ENCODE data around the gene ADGRD1. TPM values are rescaled to one million over a fixed set of nuclear protein-coding genes. Genes with fewer than 3 reads are reported as not detected.
A peak's percentile ranks its signal among the peaks of the same experiment; 100 is the strongest.

The ADGRD1 gene
- total and polyA plus RNA-seq, 4 donors = 2.1 to 97.6 (median 31.0) TPM

- intact Hi-C loops (cut with DNase I) = no loop called here
- Histone ChIP-seq H3K4me3 (ENCODE audit: low read length in 2 of 2) (no peak overlapping the region), H3K27ac (ENCODE audit: low read depth in 1 of 2, low read length in 2 of 2) (no peak overlapping the region), H3K4me1 (ENCODE audit: control insufficient read depth in 1 of 2, insufficient read depth in 2 of 2, low read length in 2 of 2) (no peaks in the 10 kb centered on the region), H3K27me3 (ENCODE audit: control insufficient read depth in 1 of 2, insufficient read depth in 2 of 2, low read length in 1 of 2) (no peaks in the 10 kb centered on the region), H3K36me3 (ENCODE audit: control insufficient read depth in 1 of 2, insufficient read depth in 2 of 2, low read length in 1 of 2) (no peaks in the 10 kb centered on the region), H3K9me3 (ENCODE audit: control insufficient read depth, low read length) (no peaks in the 10 kb centered on the region)
- DNase-seq = no peak
- 88 to 90% methylated on average over 19 of the region's 19 CpGs for WGBS, 2 donors
- no peak for ATAC-seq (ENCODE audit: low FRiP score)
Measured at GRCh38 chr12:131135786-131136538, 182.3 kb downstream of the ADGRD1 start.

DNA sequence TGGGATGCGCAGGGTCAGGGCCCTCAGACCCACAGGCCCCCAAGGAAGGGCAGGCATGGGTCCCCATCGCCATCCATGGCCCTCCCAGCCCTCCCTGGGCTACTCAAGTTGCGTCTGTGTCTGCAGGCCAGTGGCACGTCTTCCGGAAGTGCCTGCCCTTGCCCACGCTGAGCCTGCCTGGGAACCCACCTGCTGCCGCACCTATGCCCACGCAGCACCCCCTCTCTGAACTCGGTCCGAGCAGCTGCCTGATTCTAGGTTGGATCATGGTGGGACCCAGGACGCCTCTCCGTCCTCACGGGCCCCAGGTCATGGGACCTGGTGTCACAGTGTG, 182.8 kb downstream of the ADGRD1 start:
- intact Hi-C loops (cut with DNase I) = no loop called here
- Histone ChIP-seq H3K4me1 (ENCODE audit: control insufficient read depth in 1 of 2, insufficient read depth in 2 of 2, low read length in 2 of 2) (no peaks in the 10 kb centered on the region), H3K27ac (ENCODE audit: low read depth in 1 of 2, low read length in 2 of 2) (no peak overlapping the region), H3K4me3 (ENCODE audit: low read length in 2 of 2) (no peak overlapping the region), H3K27me3 (ENCODE audit: control insufficient read depth in 1 of 2, insufficient read depth in 2 of 2, low read length in 1 of 2) (no peaks in the 10 kb centered on the region), H3K36me3 (ENCODE audit: control insufficient read depth in 1 of 2, insufficient read depth in 2 of 2, low read length in 1 of 2) (no peaks in the 10 kb centered on the region), H3K9me3 (ENCODE audit: control insufficient read depth, low read length) (no peaks in the 10 kb centered on the region)
- ATAC-seq (ENCODE audit: low FRiP score) (no peak), DNase-seq (no peak)
- 94 to 96% methylated on average over 13 of the region's 13 CpGs for WGBS, 2 donors

DNA sequence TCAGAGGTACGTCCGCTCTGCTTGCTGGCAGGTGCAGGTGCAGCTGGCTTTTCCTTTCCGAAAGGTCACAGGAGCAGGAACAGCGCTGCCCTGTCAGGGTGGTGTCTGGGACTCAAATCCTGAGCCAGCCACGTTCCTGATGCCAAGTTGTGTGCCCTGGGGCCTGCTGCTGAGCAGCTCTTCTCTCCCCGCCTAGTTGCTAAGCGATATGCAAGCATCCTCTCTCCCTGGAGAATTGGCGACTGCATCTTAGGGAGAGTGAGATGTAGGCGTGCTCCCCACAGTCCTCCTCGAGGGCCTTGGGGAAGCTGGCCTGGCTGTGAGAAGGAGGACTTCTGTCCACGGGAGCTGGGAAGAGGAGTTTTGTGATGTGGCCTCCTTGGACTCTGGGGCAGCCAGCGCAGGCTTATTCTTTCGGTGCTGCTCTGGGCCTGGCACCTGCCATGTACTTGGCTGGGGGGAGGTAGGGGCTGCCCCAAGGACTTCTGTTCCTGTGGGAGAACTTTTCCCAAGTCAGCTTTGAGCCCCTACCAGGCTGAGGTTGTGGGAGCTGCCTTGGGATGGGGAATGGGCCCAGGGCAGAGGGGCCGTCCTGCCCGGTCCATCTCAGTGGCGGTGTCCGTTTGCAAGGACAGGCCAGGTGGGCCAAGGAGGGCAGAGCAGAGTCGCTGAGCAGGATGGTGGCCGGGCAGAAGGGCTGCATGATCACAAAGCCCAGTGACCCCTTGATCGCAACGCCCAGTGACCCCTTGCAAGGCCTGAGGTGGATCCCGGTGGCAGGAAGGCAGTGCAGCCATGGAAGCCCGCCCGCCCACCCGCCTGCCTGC, 183.5 kb downstream of the ADGRD1 start:
- intact Hi-C loops (cut with DNase I) = no loop called here
- no peaks in the 10 kb centered on the region for H3K27me3 ChIP-seq (ENCODE audit: control insufficient read depth in 1 of 2, insufficient read depth in 2 of 2, low read length in 1 of 2)
- H3K27ac ChIP-seq (ENCODE audit: low read depth in 1 of 2, low read length in 2 of 2) = no peak overlapping the region
- no peak for DNase-seq
- H3K4me1 ChIP-seq (ENCODE audit: control insufficient read depth in 1 of 2, insufficient read depth in 2 of 2, low read length in 2 of 2) = no peaks in the 10 kb centered on the region
- H3K4me3 ChIP-seq (ENCODE audit: low read length in 2 of 2) = no peak overlapping the region
- 85 to 89% methylated on average over 25 of the region's 25 CpGs for WGBS, 2 donors
- H3K36me3 ChIP-seq (ENCODE audit: control insufficient read depth in 1 of 2, insufficient read depth in 2 of 2, low read length in 1 of 2) = no peaks in the 10 kb centered on the region
- H3K9me3 ChIP-seq (ENCODE audit: control insufficient read depth, low read length) = no peaks in the 10 kb centered on the region
- no peak for ATAC-seq (ENCODE audit: low FRiP score)

DNA sequence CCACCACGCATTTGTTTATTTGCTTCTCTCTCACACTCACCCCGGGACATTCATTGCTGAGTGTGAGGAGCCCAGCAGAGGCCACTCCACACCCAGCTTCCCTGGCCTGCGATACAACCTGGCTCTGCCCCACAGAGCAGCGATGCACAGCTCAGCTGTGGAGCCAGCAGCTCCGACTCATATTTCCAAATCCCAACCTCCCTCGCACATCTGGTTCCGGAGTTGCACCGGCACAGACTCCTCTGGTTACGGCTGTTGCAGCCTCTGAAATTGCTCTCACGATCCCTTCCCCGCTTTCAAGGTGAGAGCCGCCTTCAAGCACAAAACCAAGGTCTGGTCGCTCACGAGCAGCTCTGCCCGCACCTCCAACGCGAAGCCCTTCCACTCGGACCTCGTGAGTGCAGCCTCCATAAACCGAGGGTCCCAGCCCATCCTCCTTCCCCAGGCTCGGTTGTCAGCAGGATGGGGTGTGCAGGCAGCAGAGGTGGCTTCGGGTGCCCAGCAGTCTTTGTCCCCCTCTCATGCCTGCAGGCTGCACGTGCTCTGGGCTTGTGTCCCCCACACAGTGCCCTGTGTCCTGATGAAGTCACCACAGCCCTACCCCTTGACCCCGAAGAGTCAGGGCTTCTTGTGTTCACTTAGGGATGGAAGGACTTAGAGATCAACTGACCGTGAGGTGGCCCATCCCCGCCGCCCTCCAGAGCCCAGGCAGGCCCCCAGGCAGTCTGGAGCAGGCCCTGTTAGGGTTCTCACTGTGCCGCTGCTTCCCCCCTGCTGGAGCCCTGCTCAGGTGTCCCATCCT, 184.3 kb downstream of the ADGRD1 start:
- H3K27ac ChIP-seq (ENCODE audit: low read depth in 1 of 2, low read length in 2 of 2) = no peak overlapping the region
- ATAC-seq (ENCODE audit: low FRiP score) = no peak
- no peaks in the 10 kb centered on the region for H3K27me3 ChIP-seq (ENCODE audit: control insufficient read depth in 1 of 2, insufficient read depth in 2 of 2, low read length in 1 of 2)
- no peak overlapping the region for H3K4me3 ChIP-seq (ENCODE audit: low read length in 2 of 2)
- no peaks in the 10 kb centered on the region for H3K4me1 ChIP-seq (ENCODE audit: control insufficient read depth in 1 of 2, insufficient read depth in 2 of 2, low read length in 2 of 2)
- H3K9me3 ChIP-seq (ENCODE audit: control insufficient read depth, low read length) = no peaks in the 10 kb centered on the region
- H3K36me3 ChIP-seq (ENCODE audit: control insufficient read depth in 1 of 2, insufficient read depth in 2 of 2, low read length in 1 of 2) = no peaks in the 10 kb centered on the region
- 69 to 79% methylated on average over 28 of the region's 28 CpGs for WGBS, 2 donors
- no peak for DNase-seq
- intact Hi-C loops (cut with DNase I) = no loop called here

DNA sequence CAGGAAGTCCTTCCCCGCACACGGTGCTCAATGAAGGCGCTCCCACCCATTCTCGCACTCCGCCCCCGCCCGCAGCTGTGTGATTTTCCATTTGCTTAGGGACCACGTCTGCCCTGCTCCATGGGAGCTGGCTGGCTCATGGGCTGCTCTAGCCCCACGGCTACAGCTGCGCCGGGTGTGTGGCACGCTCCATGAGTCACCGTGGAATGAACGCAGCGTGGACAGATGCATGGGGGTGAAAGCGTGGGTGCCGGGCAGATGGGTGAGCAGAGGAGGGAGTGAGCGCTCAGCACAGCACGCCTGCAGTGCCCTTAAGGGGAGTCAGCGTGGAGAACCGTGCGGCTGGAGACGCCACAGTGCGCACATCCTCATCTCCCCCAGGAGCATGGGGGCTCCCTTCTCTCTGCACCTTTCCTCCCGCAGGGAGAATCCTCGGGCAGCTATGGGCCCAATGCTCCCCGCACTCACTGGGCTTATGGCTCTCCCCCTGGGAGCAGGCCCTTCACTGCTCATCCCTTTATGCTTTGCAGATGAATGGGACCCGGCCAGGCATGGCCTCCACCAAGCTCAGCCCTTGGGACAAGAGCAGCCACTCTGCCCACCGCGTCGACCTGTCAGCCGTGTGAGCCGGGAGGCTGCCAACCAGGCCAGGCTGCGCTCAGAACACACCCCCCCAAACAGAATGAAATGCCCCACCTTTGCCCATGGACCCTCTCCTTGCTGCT, 185.1 kb downstream of the ADGRD1 start:
- no peak for DNase-seq
- no peaks in the 10 kb centered on the region for H3K36me3 ChIP-seq (ENCODE audit: control insufficient read depth in 1 of 2, insufficient read depth in 2 of 2, low read length in 1 of 2)
- H3K27me3 ChIP-seq (ENCODE audit: control insufficient read depth in 1 of 2, insufficient read depth in 2 of 2, low read length in 1 of 2) = no peaks in the 10 kb centered on the region
- WGBS, 2 donors = 92 to 93% methylated on average over 34 of the region's 34 CpGs
- no peaks in the 10 kb centered on the region for H3K9me3 ChIP-seq (ENCODE audit: control insufficient read depth, low read length)
- intact Hi-C loops (cut with DNase I) = no loop called here
- ATAC-seq (ENCODE audit: low FRiP score) = peak; percentile 2
- H3K4me1 ChIP-seq (ENCODE audit: control insufficient read depth in 1 of 2, insufficient read depth in 2 of 2, low read length in 2 of 2) = no peaks in the 10 kb centered on the region
- H3K4me3 ChIP-seq (ENCODE audit: low read length in 2 of 2) = no peak overlapping the region
- no peak overlapping the region for H3K27ac ChIP-seq (ENCODE audit: low read depth in 1 of 2, low read length in 2 of 2)

- Histone ChIP-seq H3K4me1 (ENCODE audit: control insufficient read depth in 1 of 2, insufficient read depth in 2 of 2, low read length in 2 of 2) (no peaks in the 10 kb centered on the region), H3K9me3 (ENCODE audit: control insufficient read depth, low read length) (no peaks in the 10 kb centered on the region), H3K27ac (ENCODE audit: low read depth in 1 of 2, low read length in 2 of 2) (no peak overlapping the region), H3K36me3 (ENCODE audit: control insufficient read depth in 1 of 2, insufficient read depth in 2 of 2, low read length in 1 of 2) (no peaks in the 10 kb centered on the region), H3K27me3 (ENCODE audit: control insufficient read depth in 1 of 2, insufficient read depth in 2 of 2, low read length in 1 of 2) (no peaks in the 10 kb centered on the region), H3K4me3 (ENCODE audit: low read length in 2 of 2) (no peak overlapping the region)
- DNase-seq = no peak
- WGBS, 2 donors = 92% methylated on average over 27 of the region's 27 CpGs
- ATAC-seq (ENCODE audit: low FRiP score) = no peak
- intact Hi-C loops (cut with DNase I) = no loop called here
Measured at GRCh38 chr12:131139363-131140068, 185.8 kb downstream of the ADGRD1 start.

- 89 to 90% methylated on average over 12 of the region's 12 CpGs for WGBS, 2 donors
- intact Hi-C loops (cut with DNase I) = no loop called here
- H3K27me3 ChIP-seq (ENCODE audit: control insufficient read depth in 1 of 2, insufficient read depth in 2 of 2, low read length in 1 of 2) = no peaks in the 10 kb centered on the region
- no peaks in the 10 kb centered on the region for H3K4me1 ChIP-seq (ENCODE audit: control insufficient read depth in 1 of 2, insufficient read depth in 2 of 2, low read length in 2 of 2)
- H3K4me3 ChIP-seq (ENCODE audit: low read length in 2 of 2) = no peak overlapping the region
- H3K36me3 ChIP-seq (ENCODE audit: control insufficient read depth in 1 of 2, insufficient read depth in 2 of 2, low read length in 1 of 2) = no peaks in the 10 kb centered on the region
- no peak overlapping the region for H3K27ac ChIP-seq (ENCODE audit: low read depth in 1 of 2, low read length in 2 of 2)
- ATAC-seq (ENCODE audit: low FRiP score) (no peak), DNase-seq (no peak)
- H3K9me3 ChIP-seq (ENCODE audit: control insufficient read depth, low read length) = no peaks in the 10 kb centered on the region
Measured at GRCh38 chr12:131140069-131140435, 186.3 kb downstream of the ADGRD1 start.

DNA sequence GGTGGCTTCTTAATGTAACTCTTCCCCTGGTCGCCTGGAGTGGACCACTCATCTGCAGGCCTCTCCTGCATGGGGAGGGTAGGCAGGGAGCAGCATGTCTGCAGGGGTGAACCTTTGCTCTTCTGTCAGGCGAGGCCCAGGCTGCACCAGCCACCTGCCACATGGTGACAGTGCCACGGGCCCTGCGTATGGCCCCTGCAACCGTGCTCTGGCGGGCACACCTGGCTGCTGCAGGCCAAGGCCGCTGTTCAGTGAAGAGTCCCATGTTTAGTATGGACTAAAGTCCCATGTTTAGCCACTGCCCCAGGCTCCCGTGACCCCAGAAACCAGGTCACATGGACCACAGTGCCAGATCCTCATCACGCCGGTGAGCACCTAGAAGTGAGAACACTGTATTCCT, 187.0 kb downstream of the ADGRD1 start:
- Histone ChIP-seq H3K4me3 (ENCODE audit: low read length in 2 of 2) (no peak overlapping the region), H3K4me1 (ENCODE audit: control insufficient read depth in 1 of 2, insufficient read depth in 2 of 2, low read length in 2 of 2) (no peaks in the 10 kb centered on the region), H3K27me3 (ENCODE audit: control insufficient read depth in 1 of 2, insufficient read depth in 2 of 2, low read length in 1 of 2) (no peaks in the 10 kb centered on the region), H3K36me3 (ENCODE audit: control insufficient read depth in 1 of 2, insufficient read depth in 2 of 2, low read length in 1 of 2) (no peaks in the 10 kb centered on the region), H3K27ac (ENCODE audit: low read depth in 1 of 2, low read length in 2 of 2) (no peak overlapping the region), H3K9me3 (ENCODE audit: control insufficient read depth, low read length) (no peaks in the 10 kb centered on the region)
- intact Hi-C loops (cut with DNase I) = no loop called here
- 89 to 91% methylated on average over 10 of the region's 10 CpGs for WGBS, 2 donors
- DNase-seq (no peak), ATAC-seq (ENCODE audit: low FRiP score) (no peak)

Data from aorta (tissue), 5 donors.